SK-N-SH (cell line): ENCODE measurements around the gene SMIM20. TPM values are rescaled to one million over a fixed set of nuclear protein-coding genes. Genes with fewer than 3 reads are reported as not detected.

Experiments used
- CTCF ChIA-PET: fragments of 300-600, 350-600 bp; formaldehyde crosslinking; extraction: SDS; loops from one replicate; lab custom pipeline; 2021; lab: Yijun Ruan, JAX
- POLR2A ChIA-PET: fragments of 350-600 bp; sonication (Branson Sonifier 250); formaldehyde crosslinking; extraction: SDS; loops from one replicate; lab custom pipeline; 2020; ENCODE audit warnings: antibody characterized with exemption, inconsistent platforms; lab: Yijun Ruan, JAX
- DNase-seq: peaks from one replicate; pipeline ENCODE4 v3.0.0; 2012
- H2AFZ ChIP-seq: fragments of 200-600 bp; sonication (generic); 2 replicates; pipeline ENCODE4 v1.8.1; 2016; ENCODE audit warnings: antibody characterized with exemption, mild to moderate bottlenecking, low read depth
- H3F3A ChIP-seq: fragments of 200-600 bp; sonication (generic); replicated peaks from 2 replicates; pipeline ENCODE3; 2016; ENCODE audit warnings: antibody characterized with exemption, mild to moderate bottlenecking; ENCODE audit not compliant: insufficient read depth
- H3K27ac ChIP-seq, 2 experiments: fragments of 200-500 bp in 1 of 2; fragments of 200-600 bp in 1 of 2; sonication (Bioruptor generic) in 1 of 2; sonication (generic), shearing (Covaris generic) in 1 of 2; 2 replicates each; pipeline versions ENCODE4 v1.5.1 to v1.6.1; 2014 to 2016; ENCODE audit warnings: low read depth in 2 of 2, inconsistent platforms in 1 of 2, low read length in 1 of 2, mild to moderate bottlenecking in 1 of 2, mixed read lengths in 1 of 2
- H3K27me3 ChIP-seq: fragments of 200-600 bp; sonication (generic), shearing (Covaris generic); 2 replicates; pipeline ENCODE4 v1.6.1; 2016; ENCODE audit warnings: mixed run types; ENCODE audit not compliant: insufficient read depth
- H3K36me3 ChIP-seq, 2 experiments: fragments of 200-500 bp in 1 of 2; fragments of 200-600 bp in 1 of 2; sonication (Bioruptor generic) in 1 of 2; sonication (generic) in 1 of 2; replicated peaks in 1 of 2; 2 replicates each; pipeline versions ENCODE3 to v1.5.1; 2014 to 2016; ENCODE audit warnings: low read length in 1 of 2, mild to moderate bottlenecking in 1 of 2; ENCODE audit not compliant: insufficient read depth in 2 of 2, control insufficient read depth in 1 of 2
- H3K4me1 ChIP-seq, 2 experiments: fragments of 200-500 bp in 1 of 2; fragments of 200-600 bp in 1 of 2; sonication (Bioruptor generic) in 1 of 2; sonication (generic), shearing (Covaris generic) in 1 of 2; 2 replicates each; pipeline versions ENCODE4 v1.5.1 to v1.6.1; 2014 to 2016; ENCODE audit warnings: low read depth in 1 of 2, low read length in 1 of 2, mixed run types in 1 of 2; ENCODE audit not compliant: insufficient read depth in 2 of 2, control insufficient read depth in 1 of 2
- H3K4me2 ChIP-seq: fragments of 200-600 bp; sonication (generic), shearing (Covaris generic); 2 replicates; pipeline ENCODE4 v1.6.1; 2017; ENCODE audit warnings: mixed run types
- H3K4me3 ChIP-seq, 2 experiments: fragments of 200-500 bp in 1 of 2; fragments of 200-600 bp in 1 of 2; sonication (Bioruptor generic) in 1 of 2; sonication (generic), shearing (Covaris generic) in 1 of 2; 2 replicates each; pipeline versions ENCODE4 v1.5.1 to v1.8.1; 2014 to 2016; ENCODE audit warnings: low read depth in 2 of 2, inconsistent platforms in 1 of 2, low read length in 1 of 2, mild to moderate bottlenecking in 1 of 2, mixed read lengths in 1 of 2, moderate library complexity in 1 of 2
- H3K79me2 ChIP-seq: fragments of 200-600 bp; sonication (generic); 2 replicates; pipeline ENCODE4 v1.8.1; 2017; ENCODE audit warnings: mild to moderate bottlenecking; ENCODE audit not compliant: insufficient read depth
- H3K9ac ChIP-seq: fragments of 200-600 bp; sonication (generic); 2 replicates; pipeline ENCODE4 v1.6.1; 2017; ENCODE audit warnings: mixed run types
- H3K9me2 ChIP-seq: fragments of 200-600 bp; sonication (generic); 2 replicates; pipeline ENCODE4 v1.6.1; 2017; ENCODE audit warnings: mixed run types
- H3K9me3 ChIP-seq: fragments of 200-600 bp; sonication (generic); 2 replicates; pipeline ENCODE4 v1.6.1; 2017; ENCODE audit warnings: mixed run types, mild to moderate bottlenecking, moderate library complexity
- H4K20me1 ChIP-seq: fragments of 200-600 bp; sonication (generic); 2 replicates; pipeline ENCODE4 v1.6.1; 2017; ENCODE audit warnings: mild to moderate bottlenecking, mixed run types; ENCODE audit not compliant: insufficient read depth
- FOSL2 ChIP-seq: IDR thresholded peaks from 2 replicates; pipeline ENCODE4 v1.4.0; 2012; ENCODE audit warnings: low read depth, mild to moderate bottlenecking, moderate library complexity, borderline replicate concordance
- FOXJ3 ChIP-seq: sonication (generic); formaldehyde crosslinking; IDR thresholded peaks from 2 replicates; pipeline ENCODE4 v1.5.1; 2020; ENCODE audit warnings: mild to moderate bottlenecking, missing genetic modification reagents
- GABPA ChIP-seq: IDR thresholded peaks from 2 replicates; pipeline ENCODE4 v1.4.0; 2012; ENCODE audit warnings: low read depth, mild to moderate bottlenecking
- GATA2 ChIP-seq: sonication (generic); formaldehyde crosslinking; IDR thresholded peaks from 2 replicates; pipeline ENCODE4 v1.5.0; 2020; ENCODE audit warnings: mild to moderate bottlenecking, missing genetic modification reagents
- JUND ChIP-seq: IDR thresholded peaks from 2 replicates; pipeline ENCODE4 v1.4.0; 2012
- NFIC ChIP-seq: IDR thresholded peaks from 2 replicates; pipeline ENCODE4 v1.4.0; 2012; ENCODE audit warnings: borderline replicate concordance
- RCOR1 ChIP-seq: fragments of 150-350 bp; IDR thresholded peaks from 2 replicates; pipeline ENCODE4 v1.6.1; 2017; ENCODE audit warnings: antibody characterized with exemption, low read length
- RFX5 ChIP-seq: IDR thresholded peaks from 2 replicates; pipeline ENCODE4 v1.6.1; 2012; ENCODE audit warnings: mild to moderate bottlenecking, improper control_type of control experiment, low read length
- SMC3 ChIP-seq: IDR thresholded peaks from 2 replicates; pipeline ENCODE4 v1.6.1; 2012; ENCODE audit warnings: low read depth, low read length, improper control_type of control experiment
- TAF1 ChIP-seq: IDR thresholded peaks from 2 replicates; pipeline ENCODE4 v1.6.1; 2012; ENCODE audit warnings: low read depth, mild to moderate bottlenecking, low read length, moderate library complexity, borderline replicate concordance
- TCF12 ChIP-seq: IDR thresholded peaks from 2 replicates; pipeline ENCODE4 v1.4.0; 2012
- YY1 ChIP-seq: IDR thresholded peaks from 2 replicates; pipeline ENCODE4 v1.4.0; 2012; ENCODE audit warnings: low read depth, mild to moderate bottlenecking
- WGBS: methylation state at CpG from one replicate; pipeline ENCODE4 v1.1.6; 2017; ENCODE audit warnings: low lambda C conversion rate; 5-methylcytosine and 5-hydroxymethylcytosine counted together
- polyA plus RNA-seq, 3 experiments: library from polyadenylated mRNA; depleted of rRNA; stranded (reverse); fragments of >200 nt; gene quantifications; 2 replicates each; pipeline ENCODE4 v1.2.3, GENCODE V29; 2012
- TF ChIP-seq, protein P1 (sequence below): fragments of 200-600 bp; sonication (generic); IDR thresholded peaks from 2 replicates; pipeline ENCODE4 v1.6.1; 2017; ENCODE audit warnings: antibody characterized with exemption, mild to moderate bottlenecking, moderate library complexity
- TF ChIP-seq, protein P2 (sequence below): IDR thresholded peaks from 2 replicates; pipeline ENCODE4 v1.6.1; 2012; ENCODE audit warnings: mild to moderate bottlenecking, low read depth, low read length, moderate library complexity
- TF ChIP-seq, protein P3 (sequence below): fragments of 150-350 bp; IDR thresholded peaks from 2 replicates; pipeline ENCODE4 v1.6.1; 2017; ENCODE audit warnings: antibody characterized with exemption, low read length, low read depth, borderline replicate concordance
- TF ChIP-seq, protein P4 (sequence below): IDR thresholded peaks from 2 replicates; pipeline ENCODE4 v1.4.0; 2012; ENCODE audit warnings: low read depth, borderline replicate concordance

Gene SMIM20
- polyA plus RNA-seq, 1 of the 3 experiments (the other 2 are of a cell fraction) = 39.4 TPM

DNA sequence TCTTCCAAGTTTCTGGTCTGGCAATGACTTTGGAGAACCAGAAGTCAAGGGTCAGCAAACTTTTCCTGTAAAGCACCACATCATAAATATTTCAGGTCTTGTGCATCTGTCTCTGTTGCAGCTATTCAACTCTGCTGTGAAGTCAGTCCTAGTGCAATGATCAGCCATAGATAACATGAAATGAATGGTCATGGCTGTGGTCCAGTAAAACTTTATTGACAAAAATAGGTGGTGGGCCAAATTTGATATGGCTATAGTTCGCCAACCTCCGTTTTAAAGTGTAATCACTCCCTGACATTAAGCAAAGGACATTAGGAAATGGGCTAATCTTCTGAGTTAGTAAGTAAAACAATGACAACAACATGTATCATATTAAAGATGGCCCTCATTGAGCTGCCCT lies 30.5 kb upstream of the SMIM20 start:
- Histone ChIP-seq H3K9me2 (no peaks in the 10 kb centered on the region), H3K4me2 (no peak overlapping the region), H3K79me2 (no peaks in the 10 kb centered on the region), H3K27me3 (no peaks in the 10 kb centered on the region), H3K9me3 (no peaks in the 10 kb centered on the region), H3K27ac (no peak overlapping the region), H2AFZ (no peak overlapping the region), H3K4me3 (no peak overlapping the region), H4K20me1 (no peaks in the 10 kb centered on the region), H3K4me1 (peaks cover 9 to 11% of the 10 kb centered on the region in 2 experiments; a peak in 3 of 4 replicates), H3K36me3 (no peaks in the 10 kb centered on the region), H3F3A (no peaks in the 10 kb centered on the region), H3K9ac (no peak overlapping the region)
- DNase-seq = no peak
- POLR2A ChIA-PET = no interaction called here
- CTCF ChIA-PET = interaction anchor here (0.9 kb wide), 1 partner anchor 22 kb away, joined by 3 read pairs; no protein-coding TSS in a partner anchor
- WGBS = 87% methylated on average over 2 of the region's 2 CpGs
- no peak for TF ChIP-seq JUND
- TF ChIP-seq, protein P1, sequence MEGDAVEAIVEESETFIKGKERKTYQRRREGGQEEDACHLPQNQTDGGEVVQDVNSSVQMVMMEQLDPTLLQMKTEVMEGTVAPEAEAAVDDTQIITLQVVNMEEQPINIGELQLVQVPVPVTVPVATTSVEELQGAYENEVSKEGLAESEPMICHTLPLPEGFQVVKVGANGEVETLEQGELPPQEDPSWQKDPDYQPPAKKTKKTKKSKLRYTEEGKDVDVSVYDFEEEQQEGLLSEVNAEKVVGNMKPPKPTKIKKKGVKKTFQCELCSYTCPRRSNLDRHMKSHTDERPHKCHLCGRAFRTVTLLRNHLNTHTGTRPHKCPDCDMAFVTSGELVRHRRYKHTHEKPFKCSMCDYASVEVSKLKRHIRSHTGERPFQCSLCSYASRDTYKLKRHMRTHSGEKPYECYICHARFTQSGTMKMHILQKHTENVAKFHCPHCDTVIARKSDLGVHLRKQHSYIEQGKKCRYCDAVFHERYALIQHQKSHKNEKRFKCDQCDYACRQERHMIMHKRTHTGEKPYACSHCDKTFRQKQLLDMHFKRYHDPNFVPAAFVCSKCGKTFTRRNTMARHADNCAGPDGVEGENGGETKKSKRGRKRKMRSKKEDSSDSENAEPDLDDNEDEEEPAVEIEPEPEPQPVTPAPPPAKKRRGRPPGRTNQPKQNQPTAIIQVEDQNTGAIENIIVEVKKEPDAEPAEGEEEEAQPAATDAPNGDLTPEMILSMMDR = no peak
- no peak for TF ChIP-seq FOXJ3 (CRISPR knock-in tag)
- TF ChIP-seq TCF12 = no peak
- no peak for TF ChIP-seq GATA2
- TF ChIP-seq, protein P2, sequence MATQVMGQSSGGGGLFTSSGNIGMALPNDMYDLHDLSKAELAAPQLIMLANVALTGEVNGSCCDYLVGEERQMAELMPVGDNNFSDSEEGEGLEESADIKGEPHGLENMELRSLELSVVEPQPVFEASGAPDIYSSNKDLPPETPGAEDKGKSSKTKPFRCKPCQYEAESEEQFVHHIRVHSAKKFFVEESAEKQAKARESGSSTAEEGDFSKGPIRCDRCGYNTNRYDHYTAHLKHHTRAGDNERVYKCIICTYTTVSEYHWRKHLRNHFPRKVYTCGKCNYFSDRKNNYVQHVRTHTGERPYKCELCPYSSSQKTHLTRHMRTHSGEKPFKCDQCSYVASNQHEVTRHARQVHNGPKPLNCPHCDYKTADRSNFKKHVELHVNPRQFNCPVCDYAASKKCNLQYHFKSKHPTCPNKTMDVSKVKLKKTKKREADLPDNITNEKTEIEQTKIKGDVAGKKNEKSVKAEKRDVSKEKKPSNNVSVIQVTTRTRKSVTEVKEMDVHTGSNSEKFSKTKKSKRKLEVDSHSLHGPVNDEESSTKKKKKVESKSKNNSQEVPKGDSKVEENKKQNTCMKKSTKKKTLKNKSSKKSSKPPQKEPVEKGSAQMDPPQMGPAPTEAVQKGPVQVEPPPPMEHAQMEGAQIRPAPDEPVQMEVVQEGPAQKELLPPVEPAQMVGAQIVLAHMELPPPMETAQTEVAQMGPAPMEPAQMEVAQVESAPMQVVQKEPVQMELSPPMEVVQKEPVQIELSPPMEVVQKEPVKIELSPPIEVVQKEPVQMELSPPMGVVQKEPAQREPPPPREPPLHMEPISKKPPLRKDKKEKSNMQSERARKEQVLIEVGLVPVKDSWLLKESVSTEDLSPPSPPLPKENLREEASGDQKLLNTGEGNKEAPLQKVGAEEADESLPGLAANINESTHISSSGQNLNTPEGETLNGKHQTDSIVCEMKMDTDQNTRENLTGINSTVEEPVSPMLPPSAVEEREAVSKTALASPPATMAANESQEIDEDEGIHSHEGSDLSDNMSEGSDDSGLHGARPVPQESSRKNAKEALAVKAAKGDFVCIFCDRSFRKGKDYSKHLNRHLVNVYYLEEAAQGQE = no peak
- TF ChIP-seq YY1 = no peak
- TF ChIP-seq SMC3 = no peak
- TF ChIP-seq TAF1 = no peak
- TF ChIP-seq NFIC = no peak
- TF ChIP-seq RCOR1 = no peak
- TF ChIP-seq, protein P3, sequence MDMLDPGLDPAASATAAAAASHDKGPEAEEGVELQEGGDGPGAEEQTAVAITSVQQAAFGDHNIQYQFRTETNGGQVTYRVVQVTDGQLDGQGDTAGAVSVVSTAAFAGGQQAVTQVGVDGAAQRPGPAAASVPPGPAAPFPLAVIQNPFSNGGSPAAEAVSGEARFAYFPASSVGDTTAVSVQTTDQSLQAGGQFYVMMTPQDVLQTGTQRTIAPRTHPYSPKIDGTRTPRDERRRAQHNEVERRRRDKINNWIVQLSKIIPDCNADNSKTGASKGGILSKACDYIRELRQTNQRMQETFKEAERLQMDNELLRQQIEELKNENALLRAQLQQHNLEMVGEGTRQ = no peak
- TF ChIP-seq FOSL2 = no peak
- TF ChIP-seq, protein P4, sequence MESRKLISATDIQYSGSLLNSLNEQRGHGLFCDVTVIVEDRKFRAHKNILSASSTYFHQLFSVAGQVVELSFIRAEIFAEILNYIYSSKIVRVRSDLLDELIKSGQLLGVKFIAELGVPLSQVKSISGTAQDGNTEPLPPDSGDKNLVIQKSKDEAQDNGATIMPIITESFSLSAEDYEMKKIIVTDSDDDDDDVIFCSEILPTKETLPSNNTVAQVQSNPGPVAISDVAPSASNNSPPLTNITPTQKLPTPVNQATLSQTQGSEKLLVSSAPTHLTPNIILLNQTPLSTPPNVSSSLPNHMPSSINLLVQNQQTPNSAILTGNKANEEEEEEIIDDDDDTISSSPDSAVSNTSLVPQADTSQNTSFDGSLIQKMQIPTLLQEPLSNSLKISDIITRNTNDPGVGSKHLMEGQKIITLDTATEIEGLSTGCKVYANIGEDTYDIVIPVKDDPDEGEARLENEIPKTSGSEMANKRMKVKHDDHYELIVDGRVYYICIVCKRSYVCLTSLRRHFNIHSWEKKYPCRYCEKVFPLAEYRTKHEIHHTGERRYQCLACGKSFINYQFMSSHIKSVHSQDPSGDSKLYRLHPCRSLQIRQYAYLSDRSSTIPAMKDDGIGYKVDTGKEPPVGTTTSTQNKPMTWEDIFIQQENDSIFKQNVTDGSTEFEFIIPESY = no peak
- no peak for TF ChIP-seq GABPA
- TF ChIP-seq RFX5 = no peak
